Colonic mucosa (tissue), 4 donors: ENCODE measurements around the gene VPREB1. TPM values are rescaled to one million over a fixed set of nuclear protein-coding genes. Genes with fewer than 3 reads are reported as not detected.
A peak's percentile ranks its signal among the peaks of the same experiment; 100 is the strongest.

Experiments used
- DNase-seq: peaks from one replicate; pipeline ENCODE4 v3.0.0-alpha.2; 2020
- H3K27ac ChIP-seq: fragments of 200-600 bp; one replicate; pipeline ENCODE4 v1.8.0; 2021
- H3K27me3 ChIP-seq: fragments of 200-600 bp; one replicate; pipeline ENCODE4 v1.8.0; 2021
- H3K36me3 ChIP-seq: fragments of 200-600 bp; one replicate; pipeline ENCODE4 v1.8.0; 2021
- H3K4me1 ChIP-seq: fragments of 200-600 bp; one replicate; pipeline ENCODE4 v1.8.0; 2021; ENCODE audit warnings: mild to moderate bottlenecking
- H3K4me3 ChIP-seq: fragments of 200-600 bp; one replicate; pipeline ENCODE4 v1.8.0; 2021
- H3K9ac ChIP-seq, 2 donors: one replicate each; pipeline ENCODE4 v1.7.0; 2013; ENCODE audit warnings: control low read depth in 2 of 2, low read depth in 2 of 2, low read length in 2 of 2
- H3K9me3 ChIP-seq: fragments of 200-600 bp; one replicate; pipeline ENCODE4 v1.8.0; 2021
- CTCF ChIP-seq: fragments of 200-600 bp; IDR thresholded peaks from one replicate; pipeline ENCODE4 v1.8.0; 2022; ENCODE audit warnings: antibody characterized with exemption, mild to moderate bottlenecking
- intact Hi-C: fragments of 100-400 bp; cut with DNase I; formaldehyde crosslinking; loops from one replicate; pipeline ENCODE4 v1.14.1; 2022
- total RNA-seq, 2 donors: library from RNA; stranded (reverse); fragmentation: NEBNext Ultra II Directional in 1 of 2; extraction: Animal tissue kit (Norgen Biotek cat#: 25700) in 1 of 2; gene quantifications; one replicate each; pipeline ENCODE4 v1.2.1, GENCODE V29; 2021
- donor health status: healthy.
- donor health status: DM: no; HTN: no; CAD: no.
- donor health status: DM: no; HTN: no; CAD: no.

VPREB1 gene
- total RNA-seq, 2 donors from 2014 or later, result not detected

- H3K4me3 ChIP-seq, result no peak overlapping the region
- intact Hi-C loops, result loop anchor here (10.0 kb wide), 1 partner anchor 81 kb away; no protein-coding TSS in a partner anchor
- DNase-seq, result peak; percentile 25
- H3K4me1 ChIP-seq, result no peaks in the 10 kb centered on the region
- no peaks in the 10 kb centered on the region for H3K36me3 ChIP-seq
- H3K9ac ChIP-seq, result no peak overlapping the region
- TF ChIP-seq CTCF, result peak; percentile 35
- H3K9me3 ChIP-seq, result no peaks in the 10 kb centered on the region
- H3K27ac ChIP-seq, result no peak overlapping the region
- H3K27me3 ChIP-seq, result no peaks in the 10 kb centered on the region
Observed at GRCh38 chr22:22235558-22235957, 9.0 kb upstream of the VPREB1 start.

GRCh38 chr22:22237521-22237920, 7.1 kb upstream of the VPREB1 start:
- Histone ChIP-seq H3K4me1 (no peaks in the 10 kb centered on the region), H3K9ac (no peak overlapping the region), H3K27me3 (no peaks in the 10 kb centered on the region), H3K36me3 (no peaks in the 10 kb centered on the region), H3K4me3 (no peak overlapping the region), H3K9me3 (no peaks in the 10 kb centered on the region), H3K27ac (no peak overlapping the region)
- DNase-seq, result no peak
- intact Hi-C loops, result loop anchor here (10.0 kb wide), 1 partner anchor 83 kb away; no protein-coding TSS in a partner anchor
- no peak for TF ChIP-seq CTCF

GRCh38 chr22:22239311-22239939, 5.2 kb upstream of the VPREB1 start:
- TF ChIP-seq CTCF, result no peak
- no peak overlapping the region for H3K27ac ChIP-seq
- H3K9ac ChIP-seq, result no peak overlapping the region
- no peaks in the 10 kb centered on the region for H3K4me1 ChIP-seq
- H3K9me3 ChIP-seq, result no peaks in the 10 kb centered on the region
- no peak overlapping the region for H3K4me3 ChIP-seq
- H3K36me3 ChIP-seq, result no peaks in the 10 kb centered on the region
- intact Hi-C loops, result loop anchor here (10.0 kb wide), 1 partner anchor 85 kb away; no protein-coding TSS in a partner anchor
- no peaks in the 10 kb centered on the region for H3K27me3 ChIP-seq
- DNase-seq, result no peak

GRCh38 chr22:22241554-22241898, 3.1 kb upstream of the VPREB1 start:
- Histone ChIP-seq H3K4me3 (no peak overlapping the region), H3K36me3 (no peaks in the 10 kb centered on the region), H3K4me1 (no peaks in the 10 kb centered on the region), H3K9ac (no peak overlapping the region), H3K9me3 (no peaks in the 10 kb centered on the region), H3K27ac (no peak overlapping the region), H3K27me3 (no peaks in the 10 kb centered on the region)
- no peak for DNase-seq
- no peak for TF ChIP-seq CTCF
- intact Hi-C loops, result no loop called here

GRCh38 chr22:22242488-22242887, 2.1 kb upstream of the VPREB1 start:
- TF ChIP-seq CTCF, result no peak
- intact Hi-C loops, result no loop called here

More at GRCh38 chr22:22242488-22242887, 2.1 kb upstream of the VPREB1 start:
- no peak overlapping the region for H3K4me3 ChIP-seq
- no peak overlapping the region for H3K27ac ChIP-seq
- no peaks in the 10 kb centered on the region for H3K4me1 ChIP-seq
- DNase-seq, result no peak
- no peak overlapping the region for H3K9ac ChIP-seq
- H3K27me3 ChIP-seq, result no peaks in the 10 kb centered on the region
- no peaks in the 10 kb centered on the region for H3K9me3 ChIP-seq
- no peaks in the 10 kb centered on the region for H3K36me3 ChIP-seq
